Activated T-helper 1 cell treated with Interleukin-2 at 50 U/mL for 16 hours (primary cell): ENCODE data around the gene P2RX7.
"Not testable (repeated sequence)": the region's sequence is repeated elsewhere in the genome, so short reads cannot be mapped to it uniquely, and the experiment has no call there.

Experiments used
- DNase-seq: peaks from one replicate; pipeline ENCODE4 v3.0.0-alpha.2; 2020; ENCODE audit warnings: low read depth

P2RX7 gene

GRCh38 chr12:121135320-121135719 lies 2.6 kb downstream of the P2RX7 start:
- DNase-seq: no peak

- DNase-seq: no peak
Measured at GRCh38 chr12:121137512-121137911, 4.8 kb downstream of the P2RX7 start.

GRCh38 chr12:121138284-121138683 lies 5.6 kb downstream of the P2RX7 start:
- no peak for DNase-seq

- DNase-seq: no peak
Measured at GRCh38 chr12:121139286-121139685, 6.6 kb downstream of the P2RX7 start.

- DNase-seq: no peak
Measured at GRCh38 chr12:121142171-121142950, 9.7 kb downstream of the P2RX7 start.

- no peak for DNase-seq
Measured at GRCh38 chr12:121144416-121144914, 11.8 kb downstream of the P2RX7 start.

GRCh38 chr12:121145221-121145620 lies 12.5 kb downstream of the P2RX7 start:
- no peak for DNase-seq

GRCh38 chr12:121149289-121149688 lies 16.6 kb downstream of the P2RX7 start:
- not testable (repeated sequence) for DNase-seq

- DNase-seq: no peak
Measured at GRCh38 chr12:121154793-121155375, 22.2 kb downstream of the P2RX7 start.

GRCh38 chr12:121156365-121156764 lies 23.7 kb downstream of the P2RX7 start:
- DNase-seq: no peak

- no peak for DNase-seq
Measured at GRCh38 chr12:121158085-121158484, 25.4 kb downstream of the P2RX7 start.

GRCh38 chr12:121158728-121159351 lies 26.2 kb downstream of the P2RX7 start:
- DNase-seq: not testable (repeated sequence)

GRCh38 chr12:121159467-121160307 lies 27.0 kb downstream of the P2RX7 start:
- DNase-seq: no peak

- DNase-seq: no peak
Measured at GRCh38 chr12:121162384-121162783, 29.7 kb downstream of the P2RX7 start.

GRCh38 chr12:121162985-121163384 lies 30.3 kb downstream of the P2RX7 start:
- DNase-seq: no peak

GRCh38 chr12:121164839-121165238 lies 32.2 kb downstream of the P2RX7 start:
- not testable (repeated sequence) for DNase-seq

GRCh38 chr12:121165316-121165715 lies 32.6 kb downstream of the P2RX7 start:
- DNase-seq: no peak

GRCh38 chr12:121166356-121166755 lies 33.7 kb downstream of the P2RX7 start:
- no peak for DNase-seq

GRCh38 chr12:121167232-121167820 lies 34.6 kb downstream of the P2RX7 start:
- no peak for DNase-seq

- DNase-seq: no peak
Measured at GRCh38 chr12:121167951-121168350, 35.3 kb downstream of the P2RX7 start.

- no peak for DNase-seq
Measured at GRCh38 chr12:121170151-121170550, 37.5 kb downstream of the P2RX7 start.
